Osteoblast (primary cell): ENCODE measurements around the gene PARL. TPM values are rescaled to one million over a fixed set of nuclear protein-coding genes. Genes with fewer than 3 reads are reported as not detected.

Source experiments
- DNase-seq: peaks from one replicate; pipeline ENCODE4 v3.0.0; 2011; ENCODE audit warnings: low spot score, mixed read lengths; ENCODE audit not compliant: insufficient read length; ENCODE audit errors: missing footprints
- H2AFZ ChIP-seq: 2 replicates; pipeline ENCODE4 v1.6.0; 2011; ENCODE audit warnings: mild to moderate bottlenecking, low read length
- H3K27ac ChIP-seq: 2 replicates; pipeline ENCODE4 v1.5.1; 2011; ENCODE audit warnings: mild to moderate bottlenecking, low read depth, low read length, moderate library complexity
- H3K27me3 ChIP-seq: 2 replicates; pipeline ENCODE4 v1.6.0; 2012; ENCODE audit warnings: mild to moderate bottlenecking, control low read depth, inconsistent platforms, low read length, moderate library complexity; ENCODE audit not compliant: insufficient read depth
- H3K36me3 ChIP-seq: 2 replicates; pipeline ENCODE4 v1.5.1; 2011; ENCODE audit warnings: mild to moderate bottlenecking, low read length, control low read depth, moderate library complexity; ENCODE audit not compliant: insufficient read depth
- H3K4me1 ChIP-seq: 2 replicates; pipeline ENCODE4 v1.5.1; 2011; ENCODE audit warnings: mild to moderate bottlenecking, low read length, control low read depth, moderate library complexity; ENCODE audit not compliant: insufficient read depth
- H3K4me2 ChIP-seq: 2 replicates; pipeline ENCODE4 v1.6.0; 2011; ENCODE audit warnings: mild to moderate bottlenecking, low read length; ENCODE audit not compliant: insufficient read depth
- H3K4me3 ChIP-seq: fragments of 200-600 bp; sonication (generic); 3 replicates; pipeline ENCODE4 v1.5.1; 2012; ENCODE audit warnings: mild to moderate bottlenecking, low read length, inconsistent platforms; ENCODE audit not compliant: insufficient read depth
- H3K79me2 ChIP-seq: 2 replicates; pipeline ENCODE4 v1.6.0; 2012; ENCODE audit warnings: mild to moderate bottlenecking, low read length, control low read depth, inconsistent platforms; ENCODE audit not compliant: insufficient read depth
- H3K9me3 ChIP-seq: 2 replicates; pipeline ENCODE4 v1.5.1; 2011; ENCODE audit warnings: low read depth, low read length, control low read depth
- H4K20me1 ChIP-seq: 2 replicates; pipeline ENCODE4 v1.6.0; 2012; ENCODE audit warnings: mild to moderate bottlenecking, low read length, control low read depth; ENCODE audit not compliant: insufficient read depth
- total RNA-seq: library from RNA; depleted of rRNA; stranded (reverse); fragments of >200 nt; gene quantifications from 2 replicates; pipeline ENCODE4 v1.2.3, GENCODE V29; 2012
- TF ChIP-seq, protein P1 (sequence below): IDR thresholded peaks from 2 replicates; pipeline ENCODE4 v1.5.1; 2011; ENCODE audit warnings: mild to moderate bottlenecking, low read depth, low read length, moderate library complexity; ENCODE audit errors: extremely low read depth

PARL gene
- total RNA-seq, 1 donor: 34.0 TPM

DNA sequence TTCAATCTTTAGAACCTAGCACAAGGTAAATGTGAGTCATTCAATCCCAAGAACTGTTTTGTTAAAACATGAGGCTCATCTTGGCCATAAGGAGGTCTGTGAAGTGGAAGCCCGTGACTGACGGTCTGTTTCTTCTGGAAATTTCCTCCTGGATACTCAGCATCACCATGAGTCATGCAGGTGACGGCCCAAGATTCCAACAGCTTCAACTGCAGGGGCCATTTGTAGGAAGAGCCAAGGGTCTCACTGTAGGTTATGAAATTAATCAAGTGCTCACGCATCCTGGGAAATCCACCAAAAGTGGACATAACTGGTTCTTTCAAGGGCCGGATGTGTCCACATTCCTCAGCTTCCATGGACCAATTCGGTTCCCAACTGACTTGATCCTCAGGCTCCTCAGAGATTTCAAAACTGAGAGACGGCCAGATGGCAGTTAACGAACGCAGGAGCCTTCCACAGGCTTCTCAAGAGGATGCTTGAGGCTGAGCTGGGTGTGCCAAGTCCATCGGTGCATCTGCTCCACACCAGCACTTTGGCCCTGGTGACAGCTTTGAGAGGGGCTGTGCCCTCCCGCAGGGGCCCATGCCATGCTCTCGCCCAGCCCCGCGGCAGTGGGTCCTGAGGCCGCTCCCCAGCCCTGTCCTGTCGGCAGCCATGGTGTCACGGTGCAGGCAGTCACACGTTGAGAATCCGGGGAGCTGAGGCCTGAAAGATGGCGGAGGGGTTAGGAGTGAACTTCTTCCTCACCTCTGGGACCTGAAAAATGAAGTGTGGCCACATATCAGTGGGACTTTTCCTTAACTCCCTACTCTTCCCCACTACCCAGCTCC, 67.8 kb downstream of the PARL start:
- DNase-seq: peak; percentile 67
- TF ChIP-seq, protein P1, sequence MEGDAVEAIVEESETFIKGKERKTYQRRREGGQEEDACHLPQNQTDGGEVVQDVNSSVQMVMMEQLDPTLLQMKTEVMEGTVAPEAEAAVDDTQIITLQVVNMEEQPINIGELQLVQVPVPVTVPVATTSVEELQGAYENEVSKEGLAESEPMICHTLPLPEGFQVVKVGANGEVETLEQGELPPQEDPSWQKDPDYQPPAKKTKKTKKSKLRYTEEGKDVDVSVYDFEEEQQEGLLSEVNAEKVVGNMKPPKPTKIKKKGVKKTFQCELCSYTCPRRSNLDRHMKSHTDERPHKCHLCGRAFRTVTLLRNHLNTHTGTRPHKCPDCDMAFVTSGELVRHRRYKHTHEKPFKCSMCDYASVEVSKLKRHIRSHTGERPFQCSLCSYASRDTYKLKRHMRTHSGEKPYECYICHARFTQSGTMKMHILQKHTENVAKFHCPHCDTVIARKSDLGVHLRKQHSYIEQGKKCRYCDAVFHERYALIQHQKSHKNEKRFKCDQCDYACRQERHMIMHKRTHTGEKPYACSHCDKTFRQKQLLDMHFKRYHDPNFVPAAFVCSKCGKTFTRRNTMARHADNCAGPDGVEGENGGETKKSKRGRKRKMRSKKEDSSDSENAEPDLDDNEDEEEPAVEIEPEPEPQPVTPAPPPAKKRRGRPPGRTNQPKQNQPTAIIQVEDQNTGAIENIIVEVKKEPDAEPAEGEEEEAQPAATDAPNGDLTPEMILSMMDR: no peak
- Histone ChIP-seq H4K20me1 (no peaks in the 10 kb centered on the region), H3K27ac (no peak overlapping the region), H3K79me2 (no peaks in the 10 kb centered on the region), H3K4me3 (no peak overlapping the region), H3K27me3 (no peaks in the 10 kb centered on the region), H2AFZ (no peak overlapping the region), H3K36me3 (peaks cover 9% of the 10 kb centered on the region), H3K9me3 (no peaks in the 10 kb centered on the region), H3K4me2 (no peak overlapping the region), H3K4me1 (no peaks in the 10 kb centered on the region)

DNA sequence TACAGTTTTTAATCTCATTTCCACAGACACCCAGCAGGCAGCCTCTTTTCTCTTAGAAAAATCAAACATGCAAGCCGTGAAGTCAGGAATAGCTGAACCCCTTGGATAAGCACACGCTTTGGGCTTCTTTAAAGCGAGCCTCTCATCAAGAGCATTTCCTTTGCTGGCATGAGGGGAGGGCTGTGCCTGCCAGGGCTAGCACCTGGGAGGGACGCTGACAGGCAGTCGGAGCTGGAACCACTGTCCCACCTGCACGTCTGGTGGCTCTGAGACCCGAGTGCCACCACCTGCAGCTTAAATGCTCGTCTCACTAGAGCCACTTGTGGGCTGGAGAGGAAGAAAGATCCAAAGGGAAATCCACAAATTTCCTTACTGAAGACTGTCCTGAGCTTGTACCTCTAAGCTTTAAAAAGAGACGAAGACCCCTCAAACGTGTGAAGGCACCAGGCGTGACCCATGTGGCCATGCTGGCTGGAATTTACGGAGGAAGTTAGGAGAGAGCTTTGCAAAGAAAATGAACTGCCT, 68.7 kb downstream of the PARL start:
- Histone ChIP-seq H3K9me3 (no peaks in the 10 kb centered on the region), H3K27ac (no peak overlapping the region), H3K4me2 (no peak overlapping the region), H3K4me3 (no peak overlapping the region), H2AFZ (no peak overlapping the region), H3K36me3 (peaks cover 18% of the 10 kb centered on the region), H3K27me3 (no peaks in the 10 kb centered on the region), H3K79me2 (no peaks in the 10 kb centered on the region), H3K4me1 (no peaks in the 10 kb centered on the region), H4K20me1 (no peaks in the 10 kb centered on the region)
- TF ChIP-seq, protein P1: no peak
- DNase-seq: no peak

DNA sequence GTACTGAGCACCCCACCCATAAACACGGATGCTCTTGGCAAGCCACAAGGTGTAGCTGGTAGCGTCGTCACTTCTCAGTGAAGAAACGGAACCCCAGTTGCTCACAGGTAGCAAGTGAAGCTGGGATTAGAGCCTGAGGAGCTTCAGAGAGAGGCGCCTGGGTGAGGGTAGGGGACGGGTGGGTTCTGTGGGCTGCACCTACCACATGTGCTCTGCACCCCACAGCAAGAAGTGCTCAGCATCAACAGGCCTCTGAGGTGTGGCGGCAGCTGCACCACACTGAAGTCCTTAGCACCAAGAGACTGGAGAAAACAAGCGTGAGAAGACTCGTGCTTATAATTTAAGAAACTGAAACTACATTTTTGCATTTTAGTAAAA, 69.1 kb downstream of the PARL start:
- H3K79me2 ChIP-seq: no peaks in the 10 kb centered on the region
- TF ChIP-seq, protein P1: no peak
- H3K4me1 ChIP-seq: no peaks in the 10 kb centered on the region
- DNase-seq: no peak
- H4K20me1 ChIP-seq: no peaks in the 10 kb centered on the region
- H3K4me3 ChIP-seq: no peak overlapping the region
- no peaks in the 10 kb centered on the region for H3K27me3 ChIP-seq
- H3K9me3 ChIP-seq: no peaks in the 10 kb centered on the region
- peaks cover 22% of the 10 kb centered on the region for H3K36me3 ChIP-seq
- no peak overlapping the region for H2AFZ ChIP-seq
- no peak overlapping the region for H3K27ac ChIP-seq
- no peak overlapping the region for H3K4me2 ChIP-seq

DNA sequence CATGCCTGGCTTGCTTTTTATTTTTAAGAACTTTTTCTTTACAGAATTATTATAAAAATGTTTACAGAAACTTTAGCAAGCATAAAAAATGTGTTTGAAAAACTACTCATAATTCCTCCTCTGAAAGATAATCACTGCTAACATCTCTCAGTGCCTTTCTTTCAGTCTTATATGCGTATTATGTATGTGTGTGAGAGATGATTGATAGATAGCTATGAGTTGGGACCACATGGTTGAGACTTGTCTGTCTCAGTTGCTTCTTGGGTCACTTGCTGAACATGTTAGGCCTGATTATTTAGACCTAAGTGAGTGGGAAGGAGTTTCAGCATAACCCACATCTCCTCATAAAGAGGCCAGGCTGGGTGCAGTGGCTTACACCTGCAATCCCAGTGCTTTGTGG, 70.4 kb downstream of the PARL start:
- TF ChIP-seq, protein P1: no peak
- peaks cover 35% of the 10 kb centered on the region for H3K36me3 ChIP-seq
- H3K4me2 ChIP-seq: no peak overlapping the region
- no peak overlapping the region for H3K4me3 ChIP-seq
- H3K4me1 ChIP-seq: no peaks in the 10 kb centered on the region
- H3K27ac ChIP-seq: no peak overlapping the region
- H4K20me1 ChIP-seq: no peaks in the 10 kb centered on the region
- DNase-seq: peak; percentile 77
- H3K9me3 ChIP-seq: no peaks in the 10 kb centered on the region
- H3K27me3 ChIP-seq: no peaks in the 10 kb centered on the region
- no peak overlapping the region for H2AFZ ChIP-seq
- H3K79me2 ChIP-seq: no peaks in the 10 kb centered on the region
